ENCODE measurements around the gene PWWP2B.
A peak's percentile ranks its signal among the peaks of the same experiment; 100 is the strongest.

Gene PWWP2B

GRCh38 chr10:132417957-132418441 is 21.0 kb downstream of the PWWP2B start:
- peaks cover 3% of the 10 kb centered on the region for H3K36me3 Mint-ChIP-seq (ENCODE audit: insufficient read depth)
- ATAC-seq (replicated peaks; ENCODE audit: extremely low read depth, poor library complexity, severe bottlenecking) (no peak), DNase-seq (ENCODE audit: low spot score in 2 of 2) (no peak)
- no peak overlapping the region for H3K27ac Mint-ChIP-seq (ENCODE audit: low read depth)
- H3K9me3 Mint-ChIP-seq, result no peaks in the 10 kb centered on the region
- H3K27me3 Mint-ChIP-seq, result no peaks in the 10 kb centered on the region
- no peak overlapping the region for H3K4me3 Mint-ChIP-seq
- H3K4me1 Mint-ChIP-seq, result peaks cover 7% of the 10 kb centered on the region

GRCh38 chr10:132418527-132419416 is 21.8 kb downstream of the PWWP2B start:
- no peaks in the 10 kb centered on the region for H3K9me3 Mint-ChIP-seq
- H3K27ac Mint-ChIP-seq (ENCODE audit: low read depth), result no peak overlapping the region
- peaks cover 7% of the 10 kb centered on the region for H3K4me1 Mint-ChIP-seq
- H3K27me3 Mint-ChIP-seq, result no peaks in the 10 kb centered on the region
- ATAC-seq (replicated peaks; ENCODE audit: extremely low read depth, poor library complexity, severe bottlenecking) (no peak), DNase-seq (ENCODE audit: low spot score in 2 of 2) (no peak)
- peaks cover 3% of the 10 kb centered on the region for H3K36me3 Mint-ChIP-seq (ENCODE audit: insufficient read depth)
- H3K4me3 Mint-ChIP-seq, result no peak overlapping the region

GRCh38 chr10:132419538-132420468 is 22.8 kb downstream of the PWWP2B start:
- Mint-ChIP-seq H3K4me1 (peaks cover 7% of the 10 kb centered on the region), H3K36me3 (ENCODE audit: insufficient read depth) (peaks cover 2% of the 10 kb centered on the region), H3K4me3 (no peak overlapping the region), H3K27me3 (no peaks in the 10 kb centered on the region), H3K27ac (ENCODE audit: low read depth) (no peak overlapping the region), H3K9me3 (no peaks in the 10 kb centered on the region)
- no peak for DNase-seq (ENCODE audit: low spot score in 2 of 2)
- ATAC-seq (replicated peaks; ENCODE audit: extremely low read depth, poor library complexity, severe bottlenecking), result no peak

- Mint-ChIP-seq H3K4me1 (peaks cover 7% of the 10 kb centered on the region), H3K9me3 (no peaks in the 10 kb centered on the region), H3K27ac (ENCODE audit: low read depth) (no peak overlapping the region), H3K36me3 (ENCODE audit: insufficient read depth) (peaks cover 2% of the 10 kb centered on the region), H3K4me3 (no peak overlapping the region), H3K27me3 (no peaks in the 10 kb centered on the region)
- ATAC-seq (replicated peaks; ENCODE audit: extremely low read depth, poor library complexity, severe bottlenecking), result no peak
- no peak for DNase-seq (ENCODE audit: low spot score in 2 of 2)
Observed at GRCh38 chr10:132420469-132420980, 23.5 kb downstream of the PWWP2B start.

- peak; percentile 59 for ATAC-seq (replicated peaks; ENCODE audit: extremely low read depth, poor library complexity, severe bottlenecking)
- no peaks in the 10 kb centered on the region for H3K9me3 Mint-ChIP-seq
- H3K36me3 Mint-ChIP-seq (ENCODE audit: insufficient read depth), result peaks cover 2% of the 10 kb centered on the region
- no peak for DNase-seq (ENCODE audit: low spot score in 2 of 2)
- peak overlapping the region; percentile 53 for H3K27ac Mint-ChIP-seq (ENCODE audit: low read depth)
- no peak overlapping the region for H3K4me3 Mint-ChIP-seq
- H3K4me1 Mint-ChIP-seq, result peaks cover 7% of the 10 kb centered on the region
- H3K27me3 Mint-ChIP-seq, result no peaks in the 10 kb centered on the region
Observed at GRCh38 chr10:132420981-132421846, 24.2 kb downstream of the PWWP2B start.

- peaks cover 2% of the 10 kb centered on the region for H3K36me3 Mint-ChIP-seq (ENCODE audit: insufficient read depth)
- no peak for ATAC-seq (replicated peaks; ENCODE audit: extremely low read depth, poor library complexity, severe bottlenecking)
- peak overlapping the region; percentile 53 for H3K27ac Mint-ChIP-seq (ENCODE audit: low read depth)
- H3K9me3 Mint-ChIP-seq, result no peaks in the 10 kb centered on the region
- DNase-seq (ENCODE audit: low spot score in 2 of 2), result no peak
- no peaks in the 10 kb centered on the region for H3K27me3 Mint-ChIP-seq
- no peak overlapping the region for H3K4me3 Mint-ChIP-seq
- peaks cover 7% of the 10 kb centered on the region for H3K4me1 Mint-ChIP-seq
Observed at GRCh38 chr10:132421847-132422751, 25.1 kb downstream of the PWWP2B start.

GRCh38 chr10:132422903-132423825 is 26.2 kb downstream of the PWWP2B start:
- DNase-seq (ENCODE audit: low spot score in 2 of 2), result no peak
- no peak overlapping the region for H3K4me3 Mint-ChIP-seq

GRCh38 chr10:132423966-132424861 is 27.2 kb downstream of the PWWP2B start:
- Mint-ChIP-seq H3K27ac (ENCODE audit: low read depth) (no peak overlapping the region), H3K9me3 (no peaks in the 10 kb centered on the region), H3K4me1 (peaks cover 7% of the 10 kb centered on the region), H3K36me3 (ENCODE audit: insufficient read depth) (peaks cover 2% of the 10 kb centered on the region), H3K4me3 (no peak overlapping the region), H3K27me3 (no peaks in the 10 kb centered on the region)
- no peak for DNase-seq (ENCODE audit: low spot score in 2 of 2)
- ATAC-seq (replicated peaks; ENCODE audit: extremely low read depth, poor library complexity, severe bottlenecking), result no peak

More at GRCh38 chr10:132422903-132423825, 26.2 kb downstream of the PWWP2B start:
- H3K4me1 Mint-ChIP-seq, result peaks cover 7% of the 10 kb centered on the region
- peaks cover 2% of the 10 kb centered on the region for H3K36me3 Mint-ChIP-seq (ENCODE audit: insufficient read depth)
- no peaks in the 10 kb centered on the region for H3K27me3 Mint-ChIP-seq
- ATAC-seq (replicated peaks; ENCODE audit: extremely low read depth, poor library complexity, severe bottlenecking), result no peak
- no peak overlapping the region for H3K27ac Mint-ChIP-seq (ENCODE audit: low read depth)
- H3K9me3 Mint-ChIP-seq, result no peaks in the 10 kb centered on the region

GRCh38 chr10:132425029-132425756 is 28.2 kb downstream of the PWWP2B start:
- Mint-ChIP-seq H3K4me3 (no peak overlapping the region), H3K9me3 (no peaks in the 10 kb centered on the region), H3K27me3 (no peaks in the 10 kb centered on the region), H3K27ac (ENCODE audit: low read depth) (no peak overlapping the region), H3K36me3 (ENCODE audit: insufficient read depth) (no peaks in the 10 kb centered on the region), H3K4me1 (peaks cover 10% of the 10 kb centered on the region)
- no peak for DNase-seq (ENCODE audit: low spot score in 2 of 2)
- no peak for ATAC-seq (replicated peaks; ENCODE audit: extremely low read depth, poor library complexity, severe bottlenecking)

All from central memory CD8-positive, alpha-beta T cell (primary cell).